Measurements from ENCODE around the gene MVB12B.

Gene MVB12B

GRCh38 chr9:126519660-126520420, 193.2 kb downstream of the MVB12B start:
- H3K4me3 Mint-ChIP-seq = peak overlapping the region; percentile 85
- H3K9me3 Mint-ChIP-seq = no peaks in the 10 kb centered on the region
- peaks cover 57% of the 10 kb centered on the region for H3K4me1 Mint-ChIP-seq
- ATAC-seq (replicated peaks; ENCODE audit: extremely low read depth, poor library complexity, severe bottlenecking) = no peak
- H3K36me3 Mint-ChIP-seq (ENCODE audit: insufficient read depth) = peaks cover 18% of the 10 kb centered on the region
- H3K27ac Mint-ChIP-seq (ENCODE audit: low read depth) = peak overlapping the region; percentile 75
- no peaks in the 10 kb centered on the region for H3K27me3 Mint-ChIP-seq
- no peak for DNase-seq (ENCODE audit: low spot score in 2 of 2)

- Mint-ChIP-seq H3K9me3 (no peaks in the 10 kb centered on the region), H3K4me3 (no peak overlapping the region), H3K27me3 (no peaks in the 10 kb centered on the region), H3K36me3 (ENCODE audit: insufficient read depth) (peaks cover 19% of the 10 kb centered on the region), H3K4me1 (peaks cover 57% of the 10 kb centered on the region), H3K27ac (ENCODE audit: low read depth) (no peak overlapping the region)
- no peak for DNase-seq (ENCODE audit: low spot score in 2 of 2)
- ATAC-seq (replicated peaks; ENCODE audit: extremely low read depth, poor library complexity, severe bottlenecking) = no peak
These were observed 193.8 kb downstream of the MVB12B start for GRCh38 chr9:126520453-126520852.

DNA sequence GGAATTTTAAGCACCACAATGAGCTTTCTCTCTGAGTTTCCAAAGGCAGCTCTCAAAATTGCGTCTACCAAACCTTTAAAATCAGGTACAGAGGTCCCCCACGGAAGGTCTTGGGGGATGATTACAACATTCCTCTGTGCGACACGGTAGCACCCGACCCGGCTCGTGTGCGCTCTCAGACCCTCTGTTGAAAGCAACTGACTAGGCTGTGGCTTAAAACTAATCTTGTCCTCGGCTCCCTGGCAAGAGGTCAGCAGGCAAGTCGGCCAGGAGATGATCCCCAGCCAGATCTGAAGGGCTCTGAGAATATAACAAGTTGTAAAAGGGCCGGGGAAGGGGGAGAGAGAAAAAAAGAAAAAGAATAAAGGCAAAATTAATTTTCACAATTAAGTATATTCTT, 194.5 kb downstream of the MVB12B start:
- no peak overlapping the region for H3K4me3 Mint-ChIP-seq
- H3K4me1 Mint-ChIP-seq = peaks cover 57% of the 10 kb centered on the region
- no peaks in the 10 kb centered on the region for H3K27me3 Mint-ChIP-seq

DNA sequence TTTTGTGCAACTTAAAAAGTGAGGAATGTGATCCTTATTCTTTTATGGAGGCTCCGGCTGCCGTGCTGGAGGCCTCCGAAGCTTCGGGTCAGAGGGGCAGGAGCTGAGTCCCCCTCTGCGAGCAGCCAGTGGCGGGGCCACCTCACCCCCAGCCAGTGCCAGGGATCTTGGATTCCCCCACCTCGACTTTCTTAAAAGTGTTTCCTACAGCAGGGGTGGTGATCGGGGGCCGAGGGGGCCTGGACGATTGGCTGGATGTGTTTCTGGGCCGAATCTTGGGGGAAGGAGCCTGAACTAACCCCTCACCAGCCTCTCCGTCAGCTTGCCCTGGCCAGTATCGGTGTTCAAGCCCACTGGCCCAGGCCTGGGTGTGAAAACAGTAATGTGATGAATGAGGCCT, 194.9 kb downstream of the MVB12B start:
- peaks cover 21% of the 10 kb centered on the region for H3K36me3 Mint-ChIP-seq (ENCODE audit: insufficient read depth)
- no peak overlapping the region for H3K4me3 Mint-ChIP-seq
- DNase-seq (ENCODE audit: low spot score in 2 of 2) (no peak), ATAC-seq (replicated peaks; ENCODE audit: extremely low read depth, poor library complexity, severe bottlenecking) (no peak)
- no peaks in the 10 kb centered on the region for H3K9me3 Mint-ChIP-seq
- no peak overlapping the region for H3K27ac Mint-ChIP-seq (ENCODE audit: low read depth)
- H3K4me1 Mint-ChIP-seq = peaks cover 53% of the 10 kb centered on the region
- H3K27me3 Mint-ChIP-seq = no peaks in the 10 kb centered on the region

More for the DNA sequence above, 194.5 kb downstream of the MVB12B start:
- ATAC-seq (replicated peaks; ENCODE audit: extremely low read depth, poor library complexity, severe bottlenecking) (no peak), DNase-seq (ENCODE audit: low spot score in 2 of 2) (no peak)
- Mint-ChIP-seq H3K27ac (ENCODE audit: low read depth) (no peak overlapping the region), H3K36me3 (ENCODE audit: insufficient read depth) (peaks cover 19% of the 10 kb centered on the region), H3K9me3 (no peaks in the 10 kb centered on the region)

DNA sequence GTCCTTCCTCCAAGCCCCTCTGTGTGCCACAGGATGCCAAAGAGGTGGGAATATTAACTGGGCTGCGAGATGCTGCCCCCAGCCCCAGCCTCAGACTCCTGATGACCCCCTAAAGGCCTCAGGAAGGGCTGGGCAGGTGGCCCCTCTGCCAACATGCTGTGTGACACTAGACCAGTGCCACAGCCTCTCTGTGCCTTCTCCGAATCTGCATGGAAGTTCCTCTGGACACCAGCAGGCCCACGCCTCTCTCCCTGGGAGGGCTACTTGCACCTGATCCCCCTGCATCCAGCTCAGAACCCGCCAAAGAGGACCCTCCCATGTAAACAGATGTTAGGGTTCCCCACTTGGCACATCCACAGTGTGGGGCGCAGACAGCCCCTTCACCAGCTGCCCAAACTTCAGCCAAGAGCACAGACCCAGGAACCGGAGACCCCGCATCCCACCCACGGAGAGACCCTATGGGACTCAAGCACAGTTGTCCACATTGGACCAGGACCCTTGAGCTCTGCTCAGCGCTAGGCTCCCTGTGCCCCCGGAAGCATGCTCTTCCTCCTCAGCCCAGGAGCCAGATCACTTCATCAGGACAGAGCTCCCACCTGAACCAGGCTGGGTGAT, 195.5 kb downstream of the MVB12B start:
- Mint-ChIP-seq H3K9me3 (no peaks in the 10 kb centered on the region), H3K4me1 (peaks cover 47% of the 10 kb centered on the region), H3K4me3 (peak overlapping the region; percentile 11), H3K36me3 (ENCODE audit: insufficient read depth) (peaks cover 21% of the 10 kb centered on the region), H3K27ac (ENCODE audit: low read depth) (no peak overlapping the region), H3K27me3 (no peaks in the 10 kb centered on the region)
- DNase-seq (ENCODE audit: low spot score in 2 of 2) = no peak
- ATAC-seq (replicated peaks; ENCODE audit: extremely low read depth, poor library complexity, severe bottlenecking) = no peak

DNA sequence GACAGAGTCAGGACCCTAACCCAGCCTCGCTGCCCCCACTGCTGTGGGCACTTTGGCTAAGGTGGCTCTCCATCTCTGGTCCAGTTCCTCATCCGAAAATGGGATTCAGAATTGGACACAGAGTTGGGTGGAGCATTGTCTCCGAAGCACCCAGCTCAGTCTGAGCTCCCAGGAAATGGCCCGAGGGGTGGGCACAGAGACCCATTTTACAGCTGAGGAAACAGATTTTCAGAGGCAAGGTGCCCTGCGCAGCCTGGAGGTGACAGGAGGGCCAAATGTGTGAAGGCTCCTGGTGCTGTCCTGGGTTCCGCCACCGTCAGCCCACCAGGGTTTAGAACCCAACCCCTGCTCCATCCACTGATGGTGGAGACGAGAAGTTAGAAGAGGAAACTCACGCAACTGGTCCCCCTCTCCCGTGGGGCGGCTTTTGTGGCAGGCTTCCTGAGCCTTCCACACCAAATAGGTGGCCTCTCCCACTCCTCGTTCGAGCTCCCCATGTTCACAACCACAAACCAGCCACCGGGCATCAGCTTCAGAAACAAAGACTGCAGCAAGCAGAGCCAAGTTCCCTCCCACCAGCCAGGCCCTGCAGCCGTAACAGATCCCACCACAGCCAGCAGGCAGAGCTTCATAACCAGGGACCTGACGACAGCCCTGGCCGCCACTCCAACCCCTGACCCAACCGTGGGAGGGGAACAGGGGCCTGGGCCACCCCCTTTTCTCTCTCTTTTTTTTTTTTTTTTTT, 196.2 kb downstream of the MVB12B start:
- peak overlapping the region; percentile 9 for H3K27ac Mint-ChIP-seq (ENCODE audit: low read depth)
- peaks cover 40% of the 10 kb centered on the region for H3K4me1 Mint-ChIP-seq
- ATAC-seq (replicated peaks; ENCODE audit: extremely low read depth, poor library complexity, severe bottlenecking) (no peak), DNase-seq (ENCODE audit: low spot score in 2 of 2) (no peak)
- no peaks in the 10 kb centered on the region for H3K27me3 Mint-ChIP-seq
- H3K36me3 Mint-ChIP-seq (ENCODE audit: insufficient read depth) = peaks cover 18% of the 10 kb centered on the region
- H3K9me3 Mint-ChIP-seq = no peaks in the 10 kb centered on the region
- H3K4me3 Mint-ChIP-seq = peak overlapping the region; percentile 11

DNA sequence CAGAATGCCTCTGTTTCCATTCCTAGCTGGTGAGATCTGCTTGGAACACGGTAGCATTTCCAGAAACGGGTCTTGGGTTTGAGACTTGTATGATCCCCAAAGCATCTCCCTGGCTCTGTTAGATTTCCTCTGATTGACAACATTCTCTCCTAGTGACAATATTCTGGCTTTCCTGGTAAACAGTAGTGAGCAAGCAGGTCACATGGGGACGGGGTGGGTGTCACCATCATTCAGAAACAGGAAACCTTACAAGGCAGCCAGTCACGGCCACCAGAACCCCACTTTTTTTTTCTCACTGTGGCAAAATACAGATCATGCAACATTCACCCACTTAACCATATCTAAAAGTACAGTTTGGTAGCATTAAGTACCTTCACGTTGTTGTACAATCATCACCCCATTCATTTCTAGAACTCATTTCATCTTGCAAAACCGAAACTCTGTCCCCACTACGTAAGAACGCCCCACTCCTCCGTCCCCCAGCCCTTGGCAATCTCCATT, 197.0 kb downstream of the MVB12B start:
- Mint-ChIP-seq H3K4me1 (peaks cover 32% of the 10 kb centered on the region), H3K27me3 (no peaks in the 10 kb centered on the region)
- ATAC-seq (replicated peaks; ENCODE audit: extremely low read depth, poor library complexity, severe bottlenecking) = peak; percentile 93

GRCh38 chr9:126524353-126525077, 197.9 kb downstream of the MVB12B start:
- DNase-seq (ENCODE audit: low spot score in 2 of 2) (no peak), ATAC-seq (replicated peaks; ENCODE audit: extremely low read depth, poor library complexity, severe bottlenecking) (no peak)
- peak overlapping the region; percentile 66 for H3K4me3 Mint-ChIP-seq
- H3K27ac Mint-ChIP-seq (ENCODE audit: low read depth) = peak overlapping the region; percentile 9
- no peaks in the 10 kb centered on the region for H3K9me3 Mint-ChIP-seq
- peaks cover 13% of the 10 kb centered on the region for H3K36me3 Mint-ChIP-seq (ENCODE audit: insufficient read depth)
- H3K4me1 Mint-ChIP-seq = peaks cover 23% of the 10 kb centered on the region
- H3K27me3 Mint-ChIP-seq = no peaks in the 10 kb centered on the region

More for the DNA sequence above, 197.0 kb downstream of the MVB12B start:
- peak overlapping the region; percentile 9 for H3K27ac Mint-ChIP-seq (ENCODE audit: low read depth)
- peak overlapping the region; percentile 66 for H3K4me3 Mint-ChIP-seq
- no peaks in the 10 kb centered on the region for H3K9me3 Mint-ChIP-seq
- DNase-seq (ENCODE audit: low spot score in 2 of 2) = peak in 1 of 2 donors; percentile 58
- peaks cover 13% of the 10 kb centered on the region for H3K36me3 Mint-ChIP-seq (ENCODE audit: insufficient read depth)

DNA sequence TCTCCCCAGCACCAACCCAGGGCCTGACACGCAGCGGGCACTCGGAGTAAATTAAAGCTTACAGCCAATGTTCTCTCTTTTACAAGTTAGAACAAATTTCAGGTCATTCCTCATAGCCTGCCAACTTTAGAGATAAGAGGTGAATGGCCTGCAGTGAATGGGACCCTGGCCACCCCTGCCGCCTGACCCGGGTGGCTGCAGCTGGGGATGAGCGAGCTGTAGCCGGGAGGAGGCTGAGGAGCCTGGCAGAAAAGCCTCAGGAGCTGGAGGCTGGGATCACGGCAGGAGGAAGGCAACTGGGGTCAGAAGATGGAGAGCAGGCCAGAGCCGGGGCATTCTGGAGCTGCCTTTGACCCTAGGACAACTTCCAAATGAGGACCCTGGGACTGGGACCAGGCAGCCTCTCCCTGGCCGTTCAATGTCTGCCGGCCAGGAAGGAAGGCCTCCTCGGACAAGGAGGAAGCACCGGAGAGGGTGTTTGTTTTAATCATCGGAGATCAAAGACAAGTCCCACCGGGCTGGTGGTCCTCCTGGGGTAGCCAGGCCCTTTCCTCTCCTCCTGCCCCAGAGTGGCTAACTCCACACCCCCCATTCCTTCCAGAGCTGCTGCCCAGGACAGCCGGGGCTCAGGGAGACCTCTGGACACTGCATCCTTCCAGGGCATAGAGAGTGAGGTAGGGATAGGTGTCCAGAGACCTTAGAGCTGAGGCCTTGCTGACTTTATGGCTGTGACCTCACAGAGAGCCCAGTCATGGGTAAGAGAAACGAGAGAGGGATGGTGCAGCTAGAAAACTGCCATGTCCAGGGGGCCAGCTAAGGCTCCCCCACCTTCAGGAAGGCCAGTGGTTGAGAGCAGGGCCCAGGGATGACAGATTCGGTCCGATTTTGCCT, 199.8 kb downstream of the MVB12B start:
- Mint-ChIP-seq H3K27me3 (no peaks in the 10 kb centered on the region), H3K36me3 (ENCODE audit: insufficient read depth) (peaks cover 12% of the 10 kb centered on the region), H3K4me3 (no peak overlapping the region), H3K4me1 (peaks cover 19% of the 10 kb centered on the region), H3K9me3 (no peaks in the 10 kb centered on the region), H3K27ac (ENCODE audit: low read depth) (no peak overlapping the region)
- no peak for DNase-seq (ENCODE audit: low spot score in 2 of 2)
- no peak for ATAC-seq (replicated peaks; ENCODE audit: extremely low read depth, poor library complexity, severe bottlenecking)

DNA sequence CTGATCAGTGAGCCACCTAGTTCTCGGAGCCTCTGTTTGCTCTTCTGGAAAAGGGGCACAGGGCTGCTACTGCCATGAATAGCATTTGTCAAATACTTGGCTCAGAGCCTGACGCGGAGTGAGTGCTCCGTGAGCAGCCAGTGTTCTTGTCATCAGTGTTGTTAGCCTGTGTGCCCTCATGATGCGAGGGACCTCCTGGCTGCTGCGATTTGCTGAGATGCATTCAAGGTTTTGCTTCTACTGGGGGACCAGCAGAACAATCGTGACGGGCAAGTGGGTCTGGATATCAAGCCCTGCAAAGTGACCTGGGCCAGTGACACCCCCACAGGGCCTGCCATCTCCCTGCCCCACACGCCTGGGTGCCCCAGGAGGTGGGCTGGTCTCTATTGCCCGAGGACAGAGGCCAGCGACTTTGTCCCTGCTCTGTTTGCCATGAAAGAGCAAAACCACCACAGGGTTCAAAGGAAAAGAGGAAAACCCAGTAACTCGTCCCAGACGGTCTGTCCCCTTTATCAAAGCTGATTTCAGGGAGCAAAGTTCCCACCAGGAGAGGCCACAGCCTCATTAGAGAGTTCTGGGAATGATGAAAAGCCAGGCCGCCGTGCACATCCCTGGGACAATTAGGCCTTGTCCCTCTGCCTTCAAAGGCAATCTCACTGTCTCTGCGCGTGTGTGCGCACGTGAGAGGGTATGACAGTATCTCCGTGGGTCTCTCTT, 200.6 kb downstream of the MVB12B start:
- Mint-ChIP-seq H3K36me3 (ENCODE audit: insufficient read depth) (peaks cover 10% of the 10 kb centered on the region), H3K4me3 (no peak overlapping the region), H3K9me3 (no peaks in the 10 kb centered on the region), H3K27ac (ENCODE audit: low read depth) (no peak overlapping the region), H3K27me3 (no peaks in the 10 kb centered on the region), H3K4me1 (peaks cover 19% of the 10 kb centered on the region)
- ATAC-seq (replicated peaks; ENCODE audit: extremely low read depth, poor library complexity, severe bottlenecking) = no peak
- DNase-seq (ENCODE audit: low spot score in 2 of 2) = no peak

GRCh38 chr9:126528111-126528510, 201.5 kb downstream of the MVB12B start:
- ATAC-seq (replicated peaks; ENCODE audit: extremely low read depth, poor library complexity, severe bottlenecking) (no peak), DNase-seq (ENCODE audit: low spot score in 2 of 2) (no peak)
- Mint-ChIP-seq H3K4me3 (no peak overlapping the region), H3K4me1 (peaks cover 15% of the 10 kb centered on the region), H3K27ac (ENCODE audit: low read depth) (no peak overlapping the region), H3K9me3 (no peaks in the 10 kb centered on the region), H3K27me3 (peaks cover 4% of the 10 kb centered on the region), H3K36me3 (ENCODE audit: insufficient read depth) (peaks cover 10% of the 10 kb centered on the region)
